Tibial artery (tissue), 4 donors: ENCODE data around the gene SPCS1.

ENCODE experiments used
- DNase-seq, 2 donors: peaks; one replicate each; pipeline ENCODE4 v3.0.0-alpha.2; 2019
- H3K27ac ChIP-seq, 2 donors: fragments of 200-600 bp; sonication (generic) in 1 of 2; 1 replicate in 1 of 2; 2 replicates in 1 of 2; pipeline ENCODE4 v1.5.1; 2018 to 2019; ENCODE audit warnings: mild to moderate bottlenecking in 1 of 2
- H3K27me3 ChIP-seq, 2 donors: fragments of 200-600 bp; sonication (generic) in 1 of 2; one replicate each; pipeline versions ENCODE4 v1.5.1 to v1.6.0; 2016 to 2019
- H3K36me3 ChIP-seq, 3 donors: fragments of 200-600 bp; sonication (generic) in 2 of 3; one replicate each; pipeline ENCODE4 v1.5.1; 2016 to 2019; ENCODE audit warnings: mild to moderate bottlenecking in 2 of 3
- H3K4me1 ChIP-seq, 4 donors: fragments of 200-600 bp; sonication (generic) in 2 of 4; 1 replicate in 3 of 4; 2 replicates in 1 of 4; pipeline ENCODE4 v1.5.1; 2016 to 2019
- H3K4me3 ChIP-seq, 2 donors: fragments of 200-600 bp; sonication (generic) in 1 of 2; 1 replicate in 1 of 2; 2 replicates in 1 of 2; pipeline ENCODE4 v1.5.1; 2018 to 2019; ENCODE audit warnings: mild to moderate bottlenecking in 2 of 2
- H3K9me3 ChIP-seq, 3 donors: fragments of 200-600 bp; sonication (generic) in 1 of 3; one replicate each; pipeline ENCODE4 v1.5.1; 2016 to 2019
- CTCF ChIP-seq, 2 experiments: fragments of 200-600 bp in 1 of 2; fragments of 450-650 bp in 1 of 2; IDR thresholded peaks; one replicate each; pipeline ENCODE4 v1.5.1; 2017 to 2019; ENCODE audit warnings: antibody characterized with exemption in 2 of 2, mild to moderate bottlenecking in 1 of 2, moderate library complexity in 1 of 2
- intact Hi-C: fragments of 100-400 bp; cut with DNase I; formaldehyde crosslinking; loops from one replicate; pipeline ENCODE4 v1.15.0; 2023; ENCODE audit warnings: low total_unique reads

The SPCS1 gene

GRCh38 chr3:52678265-52679198, 27.4 kb upstream of the SPCS1 start:
- no peak for TF ChIP-seq CTCF (IDR thresholded peaks at IDR 0.05)
- no peak overlapping the region for H3K27ac ChIP-seq
- intact Hi-C loops: no loop called here
- peaks cover 0 to 28% (median 14%) of the 10 kb centered on the region in 4 donors for H3K4me1 ChIP-seq
- H3K9me3 ChIP-seq: no peaks in the 10 kb centered on the region
- peaks cover 30 to 67% (median 37%) of the 10 kb centered on the region in 3 donors for H3K36me3 ChIP-seq
- no peaks in the 10 kb centered on the region for H3K27me3 ChIP-seq
- H3K4me3 ChIP-seq: no peak overlapping the region
- no peak for DNase-seq

- Histone ChIP-seq H3K36me3 (peaks cover 30 to 61% (median 37%) of the 10 kb centered on the region in 3 donors), H3K27ac (no peak overlapping the region), H3K27me3 (no peaks in the 10 kb centered on the region), H3K9me3 (no peaks in the 10 kb centered on the region), H3K4me3 (no peak overlapping the region), H3K4me1 (peaks cover 0 to 34% (median 17%) of the 10 kb centered on the region in 4 donors)
- DNase-seq: no peak
- intact Hi-C loops: no loop called here
- TF ChIP-seq CTCF (IDR thresholded peaks at IDR 0.05): no peak
These were observed 26.7 kb upstream of the SPCS1 start for GRCh38 chr3:52679199-52679538.

- intact Hi-C loops: loop anchor here (10.0 kb wide), 1 partner anchor 225 kb away; the partner anchor contains the start of genes NISCH and TNNC1
These were observed 26.1 kb upstream of the SPCS1 start for GRCh38 chr3:52679811-52680210.

GRCh38 chr3:52681596-52681995, 24.3 kb upstream of the SPCS1 start:
- Histone ChIP-seq H3K27ac (peak overlapping the region; percentile 38 to 90), H3K36me3 (peaks cover 25 to 42% (median 31%) of the 10 kb centered on the region in 3 donors), H3K27me3 (no peaks in the 10 kb centered on the region), H3K4me1 (peaks cover 0 to 49% (median 24%) of the 10 kb centered on the region in 4 donors), H3K4me3 (no peak overlapping the region), H3K9me3 (no peaks in the 10 kb centered on the region)
- DNase-seq: no peak
- intact Hi-C loops: loop anchor here (10.0 kb wide), 1 partner anchor 227 kb away; the partner anchor contains the start of genes NISCH and TNNC1
- TF ChIP-seq CTCF (IDR thresholded peaks at IDR 0.05): no peak

More at GRCh38 chr3:52679811-52680210, 26.1 kb upstream of the SPCS1 start:
- H3K9me3 ChIP-seq: no peaks in the 10 kb centered on the region
- H3K27me3 ChIP-seq: no peaks in the 10 kb centered on the region
- H3K4me3 ChIP-seq: no peak overlapping the region
- no peak overlapping the region for H3K27ac ChIP-seq
- DNase-seq: no peak
- peaks cover 30 to 57% (median 37%) of the 10 kb centered on the region in 3 donors for H3K36me3 ChIP-seq
- no peak for TF ChIP-seq CTCF (IDR thresholded peaks at IDR 0.05)
- H3K4me1 ChIP-seq: peaks cover 0 to 41% (median 22%) of the 10 kb centered on the region in 4 donors

- H3K36me3 ChIP-seq: peaks cover 21 to 39% (median 27%) of the 10 kb centered on the region in 3 donors
- H3K27ac ChIP-seq: peak overlapping the region; percentile 38 to 90
- TF ChIP-seq CTCF (IDR thresholded peaks at IDR 0.05): no peak
- no peaks in the 10 kb centered on the region for H3K9me3 ChIP-seq
- no peak overlapping the region for H3K4me3 ChIP-seq
- intact Hi-C loops: loop anchor here (10.0 kb wide), 1 partner anchor 227 kb away; the partner anchor contains the start of genes NISCH and TNNC1
- H3K27me3 ChIP-seq: no peaks in the 10 kb centered on the region
- peak in 1 of 2 donors; percentile 31 for DNase-seq
- peaks cover 0 to 53% (median 29%) of the 10 kb centered on the region in 4 donors for H3K4me1 ChIP-seq
These were observed 23.9 kb upstream of the SPCS1 start for GRCh38 chr3:52682016-52682415.
